Measurements from ENCODE around the gene NEK9. TPM values are rescaled to one million over a fixed set of nuclear protein-coding genes. Genes with fewer than 3 reads are reported as not detected.

The NEK9 gene
- total and polyA plus RNA-seq, 9 of the 15 experiments (the other 6 are each of a cell fraction or from before 2014, with no cell fraction given) = 2.8 to 39.6 (median 19.8) TPM

GRCh38 chr14:75079521-75079920, 47.3 kb downstream of the NEK9 start:
- no TSS peak for BruUV-seq (replicated peaks)
- DNase-seq (ENCODE audit: extremely low read depth in 1 of 4, low spot score in 3 of 4) = no peak
- no peak overlapping the region for H2AFZ ChIP-seq (ENCODE audit: low read depth, low read length)
- no peaks in the 10 kb centered on the region for H3K9me3 ChIP-seq (replicated peaks; ENCODE audit: control insufficient read depth, insufficient read depth, low read depth, low read length)
- no peak overlapping the region for H3K27ac ChIP-seq (ENCODE audit: extremely low read depth, low read depth, low read length)
- peaks cover 9% of the 10 kb centered on the region; the same call in 1 of the 3 replicates for H3K36me3 ChIP-seq (ENCODE audit: control insufficient read depth, insufficient read depth, low read length)
- CTCF ChIA-PET (ENCODE audit: low intra/inter-chr PET ratio) = no interaction called here
- no peak for FAIRE-seq
- H3K27me3 ChIP-seq (ENCODE audit: control insufficient read depth in 2 of 2, insufficient read depth in 2 of 2, low read length in 2 of 2) = no peaks in the 10 kb centered on the region
- no peak overlapping the region for H3K4me2 ChIP-seq (ENCODE audit: insufficient read depth, low read length)
- ATAC-seq = no peak
- no peak overlapping the region for H3K4me3 ChIP-seq
- WGBS (ENCODE audit: insufficient coverage, low coverage, missing lambda C conversion rate) = 89% methylated on average over 4 of the region's 4 CpGs
- no peak overlapping the region for H3K9ac ChIP-seq (ENCODE audit: insufficient read depth in 1 of 2, low read depth in 2 of 2, low read length in 2 of 2)
- no peaks in the 10 kb centered on the region for H3K4me1 ChIP-seq (replicated peaks in 1 of 2; ENCODE audit: control insufficient read depth in 2 of 2, insufficient read depth in 2 of 2, low read length in 2 of 2)
- in situ Hi-C loops (cut with MboI) = loop anchor here (10.0 kb wide), 1 partner anchor 165 kb away; no protein-coding TSS in a partner anchor
- no peaks in the 10 kb centered on the region for H4K20me1 ChIP-seq (replicated peaks; ENCODE audit: control insufficient read depth, insufficient read depth, low read length)
- POLR2A ChIA-PET = interaction anchor here (1.0 kb wide), 1 partner anchor 10 kb away, joined by 5 read pairs; the partner anchor contains the start of gene ZC2HC1C
- no peaks in the 10 kb centered on the region for H3K9me1 ChIP-seq (ENCODE audit: control insufficient read depth, insufficient read depth, low read length)
- intact Hi-C loops (cut with micrococcal nuclease) = no loop called here
- TF ChIP-seq CTCF (IDR thresholded peaks at IDR 0.05 in 2 of 3, conservative IDR thresholded peaks at IDR 0.05 in 1 of 3; ENCODE audit: insufficient read depth in 2 of 3, low read depth in 1 of 3, low read length in 3 of 3) (no peak), ZNF444 (CRISPR knock-in tag; IDR thresholded peaks at IDR 0.05) (no peak), FUS (optimal IDR thresholded peaks at IDR 0.05; ENCODE audit: low read depth, low read length) (no peak), YY1 (IDR thresholded peaks at IDR 0.05; ENCODE audit: borderline replicate concordance in 1 of 3, control insufficient read depth in 1 of 3, extremely low read depth in 1 of 3, insufficient read depth in 3 of 3, insufficient read length in 1 of 3, insufficient replicate concordance in 2 of 3, low read depth in 1 of 3, low read length in 2 of 3) (no peak), HDAC1 (IDR thresholded peaks at IDR 0.05) (no peak), SREBF2 (CRISPR knock-in tag; IDR thresholded peaks at IDR 0.05) (no peak), CHD1 (IDR thresholded peaks at IDR 0.05; ENCODE audit: low read length) (no peak)
- TF ChIP-seq, protein P1, sequence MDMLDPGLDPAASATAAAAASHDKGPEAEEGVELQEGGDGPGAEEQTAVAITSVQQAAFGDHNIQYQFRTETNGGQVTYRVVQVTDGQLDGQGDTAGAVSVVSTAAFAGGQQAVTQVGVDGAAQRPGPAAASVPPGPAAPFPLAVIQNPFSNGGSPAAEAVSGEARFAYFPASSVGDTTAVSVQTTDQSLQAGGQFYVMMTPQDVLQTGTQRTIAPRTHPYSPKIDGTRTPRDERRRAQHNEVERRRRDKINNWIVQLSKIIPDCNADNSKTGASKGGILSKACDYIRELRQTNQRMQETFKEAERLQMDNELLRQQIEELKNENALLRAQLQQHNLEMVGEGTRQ (CRISPR knock-in tag; IDR thresholded peaks at IDR 0.05) = no peak
- H3K79me2 ChIP-seq (ENCODE audit: control insufficient read depth, insufficient read depth, low read length) = no peaks in the 10 kb centered on the region
